HepG2 (cell line): Measurements from ENCODE around the gene MIGA2. TPM values are rescaled to one million over a fixed set of nuclear protein-coding genes. Genes with fewer than 3 reads are reported as not detected.
A peak's percentile ranks its signal among the peaks of the same experiment; 100 is the strongest.

ENCODE experiments used
- ATAC-seq: fragments of 200-7000 bp; cut with Tn5 transposase; 3 replicates; pipeline ENCODE4 v1.9.1; 2020; ENCODE audit warnings: mild to moderate bottlenecking, moderate library complexity
- BruUV-seq: library from RNA; stranded (reverse); fragments of 400-500 nt; replicated peaks from 2 replicates; lab custom pipeline; 2021; lab: Mats Ljungman, UMichigan
- CTCF ChIA-PET: fragments of 300-600 bp; formaldehyde crosslinking; extraction: SDS; loops from one replicate; lab custom pipeline; 2021; ENCODE audit warnings: low total read pairs, inconsistent platforms, low intra/inter-chr PET ratio; lab: Yijun Ruan, JAX
- POLR2A ChIA-PET: fragments of 350-600 bp; sonication (Branson Sonifier 250); formaldehyde crosslinking; loops from one replicate; lab custom pipeline; 2020; ENCODE audit warnings: antibody characterized with exemption, inconsistent platforms; lab: Yijun Ruan, JAX
- DNase-seq: peaks from one replicate; pipeline ENCODE4 v3.0.0-alpha.2; 2015; ENCODE audit warnings: low spot score
- FAIRE-seq: peaks from 3 replicates; lab custom pipeline; 2011; peaks lifted over from hg19 to GRCh38; lab: Jason Lieb, UNC
- H2AFZ ChIP-seq: one replicate; pipeline ENCODE4 v1.6.1; 2011; ENCODE audit warnings: low read length, inconsistent platforms
- H3K27ac ChIP-seq: fragments of 300-600 bp; 3 replicates; pipeline ENCODE4 v1.8.0; 2011; ENCODE audit warnings: mixed run types, mild to moderate bottlenecking, mixed read lengths, low read length, inconsistent platforms; ENCODE audit not compliant: insufficient read depth; ENCODE audit errors: extremely low read length
- H3K27me3 ChIP-seq, 2 experiments: fragments of 200-600 bp in 1 of 2; 2 replicates in 1 of 2; 3 replicates in 1 of 2; pipeline versions ENCODE4 v1.6.0 to v1.8.0; 2011; ENCODE audit warnings: low read length in 2 of 2, mild to moderate bottlenecking in 2 of 2, moderate library complexity in 2 of 2, inconsistent platforms in 1 of 2; ENCODE audit not compliant: insufficient read depth in 2 of 2, control insufficient read depth in 1 of 2
- H3K36me3 ChIP-seq, 2 experiments: fragments of 200-600 bp in 1 of 2; replicated peaks in 1 of 2; 2 replicates in 1 of 2; 3 replicates in 1 of 2; pipeline versions ENCODE4 v1.5.1 to v1.8.0; 2011; ENCODE audit warnings: low read length in 2 of 2, inconsistent platforms in 1 of 2; ENCODE audit not compliant: insufficient read depth in 2 of 2, control insufficient read depth in 1 of 2
- H3K4me1 ChIP-seq: 2 replicates; pipeline ENCODE4 v1.5.1; 2012; ENCODE audit warnings: low read length, inconsistent platforms; ENCODE audit not compliant: insufficient read depth
- H3K4me2 ChIP-seq: 2 replicates; pipeline ENCODE4 v1.6.0; 2011; ENCODE audit warnings: low read depth, low read length, inconsistent platforms
- H3K4me3 ChIP-seq, 3 experiments: fragments of 200-600 bp in 1 of 3; sonication (generic), shearing (Covaris generic) in 1 of 3; replicated peaks in 1 of 3; 2 replicates each; pipeline ENCODE4 v1.5.1; 2011 to 2016; ENCODE audit warnings: low read length in 3 of 3, inconsistent platforms in 2 of 3, low read depth in 2 of 3, mild to moderate bottlenecking in 2 of 3, control low read depth in 1 of 3, mixed read lengths in 1 of 3; ENCODE audit not compliant: insufficient read depth in 1 of 3
- H3K79me2 ChIP-seq: one replicate; pipeline ENCODE4 v1.6.1; 2011; ENCODE audit warnings: low read length, inconsistent platforms; ENCODE audit not compliant: insufficient read depth
- H3K9ac ChIP-seq: 2 replicates; pipeline ENCODE4 v1.6.0; 2011; ENCODE audit warnings: mild to moderate bottlenecking, low read depth, low read length, inconsistent platforms; ENCODE audit not compliant: insufficient read depth
- H3K9me3 ChIP-seq: 2 replicates; pipeline ENCODE4 v1.5.1; 2012; ENCODE audit warnings: mild to moderate bottlenecking, low read length
- H4K20me1 ChIP-seq: 2 replicates; pipeline ENCODE4 v1.6.0; 2011; ENCODE audit warnings: inconsistent platforms, mild to moderate bottlenecking, low read length, moderate library complexity; ENCODE audit not compliant: insufficient read depth
- AGO2 ChIP-seq: fragments of 200-400 bp; formaldehyde crosslinking; optimal IDR thresholded peaks from 2 replicates; pipeline ENCODE3; 2017; ENCODE audit warnings: mild to moderate bottlenecking, low read depth, low read length, moderate library complexity
- CENPT ChIP-seq: sonication (generic); formaldehyde crosslinking; IDR thresholded peaks from 2 replicates; pipeline ENCODE4 v1.8.0; 2022; ENCODE audit warnings: low read depth, mild to moderate bottlenecking, moderate library complexity, missing genetic modification reagents
- WGBS: methylation state at CpG from one replicate; pipeline ENCODE4 v1.1.6; 2017; ENCODE audit warnings: low lambda C conversion rate; 5-methylcytosine and 5-hydroxymethylcytosine counted together
- in situ Hi-C: cut with HindIII; loops from 2 replicates; pipeline ENCODE4 v1.10.0; 2017; ENCODE audit warnings: low pct_unique_long_range_greater_than_20kb; ENCODE audit not compliant: extremely low pct_ligation_motif_present
- intact Hi-C: fragments of 100-400 bp; cut with micrococcal nuclease; formaldehyde crosslinking; loops from one replicate; pipeline ENCODE4 v1.10.0; 2022; ENCODE audit not compliant: unreplicated experiment
- polyA plus RNA-seq, 8 experiments: library from polyadenylated mRNA; depleted of rRNA in 3 of 8; stranded (reverse) in 7 of 8; unstranded in 1 of 8; fragments of >200 nt; fragmentation: Illumina TruSeq in 4 of 8; extraction: Trizol in 4 of 8; gene quantifications; 2 replicates each; pipeline versions ENCODE4 v1.2.1 to v1.2.3, GENCODE V29; 2011 to 2016; ENCODE audit warnings: low read depth in 4 of 8, missing spikeins in 1 of 8, mixed read lengths in 1 of 8; ENCODE audit not compliant: insufficient read depth in 1 of 8
- total RNA-seq, 5 experiments: library from RNA; depleted of rRNA; stranded (reverse); fragments of >200 nt; fragmentation: Illumina TruSeq; extraction: Trizol; gene quantifications; 2 replicates each; pipeline ENCODE4 v1.2.3, GENCODE V29; 2016; ENCODE audit warnings: low read depth in 1 of 5
- TF ChIP-seq, protein P1 (sequence below), 2 experiments: sonication (generic) in 1 of 2; formaldehyde crosslinking in 1 of 2; IDR thresholded peaks; 2 replicates each; pipeline versions ENCODE4 v1.6.1 to v1.9.0; 2014 to 2022; ENCODE audit warnings: antibody characterized with exemption in 1 of 2, borderline replicate concordance in 1 of 2, inconsistent platforms in 1 of 2, low read depth in 1 of 2, missing genetic modification reagents in 1 of 2

The MIGA2 gene
- total and polyA plus RNA-seq, 2 of the 13 experiments (the other 11 are each of a cell fraction or from before 2014, with no cell fraction given), result 10.8 to 17.1 TPM

DNA sequence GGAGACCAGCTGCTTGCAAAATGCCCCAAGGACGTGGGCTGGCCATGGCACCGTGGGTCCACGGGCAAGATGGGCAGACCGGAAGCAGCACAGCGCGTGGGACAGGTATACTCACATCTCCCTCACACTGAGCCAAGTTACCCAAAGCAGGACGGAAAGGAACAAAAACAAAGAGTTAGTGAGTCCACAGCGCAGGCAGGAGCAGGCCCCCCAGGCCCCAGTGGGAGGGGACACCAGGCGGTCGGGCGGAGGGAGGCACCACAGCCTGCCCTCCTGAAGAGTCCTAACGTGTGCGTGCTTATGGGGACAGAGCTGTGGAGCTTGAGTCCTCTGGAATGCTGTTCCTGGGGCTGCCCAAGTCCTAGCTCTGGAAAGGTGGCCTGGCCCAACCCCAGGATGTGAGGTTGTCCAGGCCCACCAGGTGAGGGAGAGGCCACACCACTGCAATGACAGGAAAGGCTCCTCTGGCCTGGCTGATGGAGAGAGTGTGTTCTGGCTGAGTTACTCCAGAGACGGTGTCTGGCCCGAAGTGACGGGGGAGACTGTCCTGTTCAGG lies 23.5 kb upstream of the MIGA2 start (continued):
- no peak for TF ChIP-seq CENPT (CRISPR knock-in tag)

DNA sequence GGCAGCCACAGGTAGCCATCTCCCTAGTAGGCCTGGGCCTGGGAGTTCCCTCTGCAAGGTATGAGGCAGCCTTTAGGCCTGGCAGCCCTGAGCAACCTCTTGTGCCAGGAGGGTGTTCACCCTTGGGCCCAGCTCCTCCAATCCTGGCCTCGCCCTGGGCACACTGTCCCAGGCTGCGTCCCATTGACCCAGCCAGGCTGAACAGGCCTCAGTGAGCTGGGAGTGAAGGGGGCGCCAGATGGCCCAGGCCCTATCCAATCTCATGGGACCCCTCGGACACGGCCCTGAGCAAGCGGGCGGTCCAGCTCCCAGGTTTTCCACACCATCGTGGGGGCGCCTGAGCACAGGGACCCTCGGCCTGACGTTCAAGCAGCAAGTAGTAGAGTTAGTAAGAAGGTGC lies 22.8 kb upstream of the MIGA2 start:
- Histone ChIP-seq H3K79me2 (no peaks in the 10 kb centered on the region), H3K36me3 (peaks cover 9 to 17% of the 10 kb centered on the region in 2 experiments; a peak in 4 of 5 replicates), H3K27ac (no peak overlapping the region), H3K27me3 (no peaks in the 10 kb centered on the region), H2AFZ (no peak overlapping the region), H3K4me3 (no peak overlapping the region), H3K9ac (no peak overlapping the region), H3K4me1 (no peaks in the 10 kb centered on the region), H3K9me3 (no peaks in the 10 kb centered on the region), H3K4me2 (no peak overlapping the region), H4K20me1 (no peaks in the 10 kb centered on the region)
- DNase-seq (no peak), FAIRE-seq (no peak), ATAC-seq (no peak)
- BruUV-seq, result no TSS peak
- in situ Hi-C loops, result no loop called here
- CTCF ChIA-PET, result no interaction called here
- peak; percentile 25 for TF ChIP-seq AGO2
- TF ChIP-seq, protein P1, sequence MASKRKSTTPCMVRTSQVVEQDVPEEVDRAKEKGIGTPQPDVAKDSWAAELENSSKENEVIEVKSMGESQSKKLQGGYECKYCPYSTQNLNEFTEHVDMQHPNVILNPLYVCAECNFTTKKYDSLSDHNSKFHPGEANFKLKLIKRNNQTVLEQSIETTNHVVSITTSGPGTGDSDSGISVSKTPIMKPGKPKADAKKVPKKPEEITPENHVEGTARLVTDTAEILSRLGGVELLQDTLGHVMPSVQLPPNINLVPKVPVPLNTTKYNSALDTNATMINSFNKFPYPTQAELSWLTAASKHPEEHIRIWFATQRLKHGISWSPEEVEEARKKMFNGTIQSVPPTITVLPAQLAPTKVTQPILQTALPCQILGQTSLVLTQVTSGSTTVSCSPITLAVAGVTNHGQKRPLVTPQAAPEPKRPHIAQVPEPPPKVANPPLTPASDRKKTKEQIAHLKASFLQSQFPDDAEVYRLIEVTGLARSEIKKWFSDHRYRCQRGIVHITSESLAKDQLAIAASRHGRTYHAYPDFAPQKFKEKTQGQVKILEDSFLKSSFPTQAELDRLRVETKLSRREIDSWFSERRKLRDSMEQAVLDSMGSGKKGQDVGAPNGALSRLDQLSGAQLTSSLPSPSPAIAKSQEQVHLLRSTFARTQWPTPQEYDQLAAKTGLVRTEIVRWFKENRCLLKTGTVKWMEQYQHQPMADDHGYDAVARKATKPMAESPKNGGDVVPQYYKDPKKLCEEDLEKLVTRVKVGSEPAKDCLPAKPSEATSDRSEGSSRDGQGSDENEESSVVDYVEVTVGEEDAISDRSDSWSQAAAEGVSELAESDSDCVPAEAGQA (IDR thresholded peaks at IDR 0.05; ENCODE audit: low read depth), result no peak
- TF ChIP-seq, protein P1 (CRISPR knock-in tag; IDR thresholded peaks at IDR 0.05; ENCODE audit: borderline replicate concordance), result no peak
- intact Hi-C loops, result no loop called here
- WGBS, result 95% methylated on average over 10 of the region's 11 CpGs
- POLR2A ChIA-PET, result no interaction called here
